Esophagus (tissue), 2 donors: ENCODE results near the gene SLC43A2. TPM values are rescaled to one million over a fixed set of nuclear protein-coding genes. Genes with fewer than 3 reads are reported as not detected.

ENCODE experiments used
- H3K27ac ChIP-seq, 2 donors: one replicate each; pipeline ENCODE4 v1.5.1; 2013; ENCODE audit warnings: low read depth in 2 of 2, mild to moderate bottlenecking in 2 of 2, inconsistent platforms in 1 of 2, low read length in 1 of 2, moderate library complexity in 1 of 2
- H3K27me3 ChIP-seq, 2 donors: one replicate each; pipeline ENCODE4 v1.6.1; 2013; ENCODE audit warnings: low read length in 2 of 2, control low read depth in 1 of 2, mild to moderate bottlenecking in 1 of 2; ENCODE audit not compliant: insufficient read depth in 2 of 2, control insufficient read depth in 1 of 2
- H3K36me3 ChIP-seq, 2 donors: one replicate each; pipeline ENCODE4 v1.6.1; 2013; ENCODE audit warnings: low read length in 1 of 2; ENCODE audit not compliant: control insufficient read depth in 2 of 2, insufficient read depth in 2 of 2
- H3K4me1 ChIP-seq, 2 donors: one replicate each; pipeline ENCODE4 v1.6.1; 2013; ENCODE audit warnings: low read length in 1 of 2; ENCODE audit not compliant: control insufficient read depth in 2 of 2, insufficient read depth in 2 of 2
- H3K4me3 ChIP-seq, 2 donors: one replicate each; pipeline ENCODE4 v1.5.1; 2013; ENCODE audit warnings: low read length in 2 of 2, mild to moderate bottlenecking in 2 of 2, low read depth in 1 of 2, moderate library complexity in 1 of 2
- H3K9me3 ChIP-seq, 2 donors: one replicate each; pipeline ENCODE4 v1.6.1; 2013; ENCODE audit warnings: mild to moderate bottlenecking in 2 of 2, low read depth in 1 of 2, low read length in 1 of 2, moderate library complexity in 1 of 2; ENCODE audit not compliant: control insufficient read depth in 2 of 2, insufficient read depth in 1 of 2
- WGBS, 2 donors: extraction: QIAGEN DNeasy Blood & Tissue Kit; methylation state at CpG; one replicate each; pipeline ENCODE4 v1.1.7; 2013; 5-methylcytosine and 5-hydroxymethylcytosine counted together
- polyA plus RNA-seq, 2 donors: library from polyadenylated mRNA; stranded (reverse); fragments of 200-250 nt; gene quantifications; one replicate each; pipeline ENCODE4 v1.2.3, GENCODE V29; 2013
- donor health status: healthy with polysubstance abuse.
- donor health status: Bipolar disorder and iron deficiency.

The SLC43A2 gene
- polyA plus RNA-seq, 2 donors, result 2.1 to 2.2 TPM

GRCh38 chr17:1644493-1645206, 16.0 kb upstream of the SLC43A2 start:
- Histone ChIP-seq H3K4me1 (peaks cover 4 to 18% of the 10 kb centered on the region in 2 donors), H3K36me3 (peaks cover 0 to 3% of the 10 kb centered on the region in 2 donors), H3K9me3 (no peaks in the 10 kb centered on the region), H3K27me3 (no peaks in the 10 kb centered on the region), H3K4me3 (peak overlapping the region; percentile 9 to 23), H3K27ac (peak overlapping the region; percentile 17 to 38)
- 67 to 71% methylated on average over 14 to 15 of the region's 15 CpGs for WGBS, 2 donors

DNA sequence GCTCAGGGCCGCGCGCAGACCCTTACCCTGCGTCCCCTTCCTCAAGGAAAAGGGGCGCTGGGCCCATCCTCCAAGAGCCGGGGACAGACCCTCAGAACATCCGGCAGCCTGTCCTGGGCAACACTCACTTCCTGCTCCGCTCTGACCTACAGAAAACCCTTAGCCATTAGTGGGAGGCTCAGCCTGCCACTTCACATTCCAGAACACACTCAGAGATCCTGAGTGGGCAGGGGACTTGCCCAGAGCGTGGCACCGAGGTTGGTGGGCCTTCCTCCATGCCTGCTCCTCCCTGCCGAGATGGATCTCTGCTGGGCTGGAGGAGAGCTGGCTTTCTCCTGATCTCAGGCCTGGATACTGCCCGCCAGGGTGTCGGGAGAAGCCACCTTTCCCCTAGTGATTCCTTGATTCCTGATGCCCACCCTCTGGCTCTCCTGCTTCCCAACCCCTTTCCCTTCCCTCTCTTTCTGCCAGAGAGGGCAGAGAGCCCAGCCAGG, 15.4 kb upstream of the SLC43A2 start:
- Histone ChIP-seq H3K4me1 (peaks cover 4 to 18% of the 10 kb centered on the region in 2 donors), H3K27me3 (no peaks in the 10 kb centered on the region), H3K9me3 (no peaks in the 10 kb centered on the region), H3K27ac (peak overlapping the region in 1 of 2 donors; percentile 27), H3K4me3 (peak overlapping the region; percentile 39 to 43), H3K36me3 (peaks cover 0 to 3% of the 10 kb centered on the region in 2 donors)
- WGBS, 2 donors, result 28 to 37% methylated on average over 10 to 13 of the region's 13 CpGs

GRCh38 chr17:1643293-1643998, 14.8 kb upstream of the SLC43A2 start:
- Histone ChIP-seq H3K4me3 (peak overlapping the region; percentile 39 to 43), H3K36me3 (peaks cover 0 to 3% of the 10 kb centered on the region in 2 donors), H3K4me1 (peaks cover 4 to 16% of the 10 kb centered on the region in 2 donors), H3K27me3 (no peaks in the 10 kb centered on the region), H3K27ac (peak overlapping the region in 1 of 2 donors; percentile 27), H3K9me3 (no peaks in the 10 kb centered on the region)
- 2% methylated on average over 55 to 80 of the region's 90 CpGs for WGBS, 2 donors

DNA sequence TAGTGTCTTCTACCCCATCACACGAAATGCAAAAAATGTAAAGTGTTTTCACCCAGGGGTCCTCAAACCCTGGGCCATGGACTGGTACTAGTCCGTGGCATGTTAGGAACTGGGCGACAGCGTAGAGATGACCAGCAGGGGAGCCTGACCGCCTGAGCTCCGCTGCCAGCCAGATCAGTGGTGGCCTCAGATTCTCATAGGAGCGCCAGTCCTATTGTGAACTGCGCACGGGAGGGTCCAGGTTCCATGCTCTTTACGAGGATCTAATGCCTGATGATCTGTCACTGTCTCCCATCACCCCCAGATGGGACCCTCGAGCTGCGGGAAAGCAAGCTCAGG, 12.4 kb upstream of the SLC43A2 start:
- H3K36me3 ChIP-seq, result peaks cover 0 to 3% of the 10 kb centered on the region in 2 donors
- H3K27ac ChIP-seq, result no peak overlapping the region
- H3K27me3 ChIP-seq, result no peaks in the 10 kb centered on the region
- no peaks in the 10 kb centered on the region for H3K9me3 ChIP-seq
- peaks cover 0 to 5% of the 10 kb centered on the region in 2 donors for H3K4me1 ChIP-seq
- H3K4me3 ChIP-seq, result no peak overlapping the region
- 63 to 73% methylated on average over 12 of the region's 12 CpGs for WGBS, 2 donors

DNA sequence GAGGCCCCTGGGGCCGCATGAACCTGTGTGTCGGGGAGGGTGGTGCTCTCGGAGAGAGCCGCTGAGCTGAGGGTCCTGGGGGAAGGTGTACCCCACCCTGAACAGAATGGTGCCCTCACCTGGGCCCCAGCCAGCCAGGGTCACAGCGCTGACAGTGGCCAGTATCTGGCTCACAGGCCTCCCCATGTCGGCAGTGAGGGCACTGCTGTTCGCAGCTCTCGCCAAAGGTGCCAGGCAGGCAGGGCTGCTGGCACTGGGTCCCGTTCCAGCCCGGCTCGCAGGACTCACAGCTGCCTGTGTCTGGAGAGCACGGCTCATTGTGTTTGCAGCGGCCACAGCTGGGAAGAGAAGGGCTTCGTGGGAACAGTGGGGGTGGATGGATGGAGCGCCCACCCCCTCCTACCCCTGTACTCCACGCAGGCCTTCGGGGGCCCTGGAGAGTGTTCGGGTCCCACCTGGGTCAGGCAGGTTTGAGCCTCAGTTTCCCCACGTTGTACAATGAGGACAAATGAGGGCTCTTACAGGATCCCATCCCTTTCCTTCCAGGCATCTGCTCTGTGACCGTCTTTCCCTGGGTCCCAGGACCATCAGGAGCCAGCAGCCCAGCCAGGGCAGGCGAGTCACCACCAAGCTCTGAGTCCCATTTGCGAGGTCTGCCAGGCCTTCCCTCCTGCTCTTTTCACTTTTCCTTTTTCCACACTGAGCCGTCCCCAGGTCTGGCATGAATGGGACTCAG, 11.9 kb upstream of the SLC43A2 start:
- WGBS, 2 donors, result 54 to 55% methylated on average over 23 of the region's 23 CpGs
- H3K36me3 ChIP-seq, result peaks cover 0 to 4% of the 10 kb centered on the region in 2 donors

DNA sequence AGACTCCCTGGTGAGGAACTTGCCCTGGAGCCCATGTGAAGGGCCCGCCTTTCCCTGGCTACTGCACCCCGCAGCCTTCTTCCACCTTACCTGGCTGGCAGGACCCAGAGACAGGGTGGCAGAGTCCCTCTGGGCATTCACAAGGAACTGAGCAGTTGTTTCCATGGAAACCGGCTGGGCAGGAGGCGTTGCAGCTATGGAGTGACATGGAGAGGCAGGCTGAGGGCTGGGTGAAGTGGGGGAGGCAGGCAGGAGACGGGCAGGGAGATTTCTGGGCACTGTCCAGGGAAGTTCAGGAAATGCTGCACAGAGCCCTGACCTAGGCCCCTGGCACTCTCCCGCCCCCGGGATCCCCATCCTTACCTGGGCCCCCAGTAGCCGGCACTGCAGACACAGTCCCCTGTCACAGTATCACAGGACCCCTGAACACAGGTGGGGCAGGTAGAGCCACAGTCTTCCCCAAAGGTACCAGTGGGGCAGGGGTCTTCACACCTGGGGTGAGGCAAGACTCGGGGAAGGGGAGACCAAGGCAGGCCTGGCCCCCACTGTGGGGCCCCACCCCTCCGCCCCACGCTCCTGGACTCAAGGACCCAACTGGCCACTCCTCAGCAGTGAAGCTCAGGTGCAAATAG, 11.0 kb upstream of the SLC43A2 start:
- Histone ChIP-seq H3K9me3 (no peaks in the 10 kb centered on the region), H3K4me3 (no peak overlapping the region), H3K4me1 (peaks cover 0 to 5% of the 10 kb centered on the region in 2 donors), H3K27me3 (no peaks in the 10 kb centered on the region), H3K27ac (no peak overlapping the region), H3K36me3 (peaks cover 0 to 4% of the 10 kb centered on the region in 2 donors)
- WGBS, 2 donors, result 69 to 70% methylated on average over 11 of the region's 11 CpGs

More for the DNA sequence above, 11.9 kb upstream of the SLC43A2 start:
- Histone ChIP-seq H3K4me3 (no peak overlapping the region), H3K27ac (no peak overlapping the region), H3K27me3 (no peaks in the 10 kb centered on the region), H3K9me3 (no peaks in the 10 kb centered on the region), H3K4me1 (peaks cover 0 to 5% of the 10 kb centered on the region in 2 donors)

GRCh38 chr17:1638624-1639300, 10.1 kb upstream of the SLC43A2 start:
- H3K27ac ChIP-seq, result no peak overlapping the region
- H3K4me3 ChIP-seq, result no peak overlapping the region
- no peaks in the 10 kb centered on the region for H3K4me1 ChIP-seq
- no peaks in the 10 kb centered on the region for H3K9me3 ChIP-seq
- peaks cover 0 to 4% of the 10 kb centered on the region in 2 donors for H3K36me3 ChIP-seq
- H3K27me3 ChIP-seq, result no peaks in the 10 kb centered on the region
- WGBS, 2 donors, result 80 to 81% methylated on average over 19 of the region's 19 CpGs

- WGBS, 2 donors, result 73 to 82% methylated on average over 17 of the region's 17 CpGs
These were observed 9.5 kb upstream of the SLC43A2 start for GRCh38 chr17:1638171-1638590.

More at GRCh38 chr17:1638171-1638590, 9.5 kb upstream of the SLC43A2 start:
- Histone ChIP-seq H3K36me3 (peaks cover 0 to 4% of the 10 kb centered on the region in 2 donors), H3K4me1 (no peaks in the 10 kb centered on the region), H3K4me3 (no peak overlapping the region), H3K9me3 (no peaks in the 10 kb centered on the region), H3K27ac (no peak overlapping the region), H3K27me3 (no peaks in the 10 kb centered on the region)
